Adipose tissue (tissue), 3 donors: ENCODE results near the gene BCAS3. TPM values are rescaled to one million over a fixed set of nuclear protein-coding genes. Genes with fewer than 3 reads are reported as not detected.
"Not testable (repeated sequence)": the region's sequence is repeated elsewhere in the genome, so short reads cannot be mapped to it uniquely, and the experiment has no call there.

ENCODE experiments used
- H3K27ac ChIP-seq: one replicate; pipeline ENCODE4 v1.5.1; 2013; ENCODE audit warnings: low read depth, low read length
- WGBS, 3 donors: extraction: QIAGEN DNeasy Blood & Tissue Kit; methylation state at CpG; one replicate each; pipeline ENCODE4 v1.1.7; 2013; 5-methylcytosine and 5-hydroxymethylcytosine counted together
- polyA plus RNA-seq, 3 donors: library from polyadenylated mRNA; stranded (reverse); fragments of 200-250 nt; gene quantifications; one replicate each; pipeline ENCODE4 v1.2.3, GENCODE V29; 2013
- donor health status: healthy with polysubstance abuse.
- donor health status: Bipolar disorder and iron deficiency.
- donor health status: healthy.

BCAS3 gene
- polyA plus RNA-seq, 3 donors: 5.2 to 8.5 (median 5.4) TPM

GRCh38 chr17:61144617-61145564 is 467.2 kb downstream of the BCAS3 start:
- 35 to 70% (median 37%) methylated on average over 11 of the region's 11 CpGs for WGBS, 3 donors
- H3K27ac ChIP-seq: no peak overlapping the region

GRCh38 chr17:61146833-61147232 is 469.2 kb downstream of the BCAS3 start:
- H3K27ac ChIP-seq: not testable (repeated sequence)
- 97 to 99% (median 99%) methylated on average over 8 of the region's 8 CpGs for WGBS, 3 donors

- no peak overlapping the region for H3K27ac ChIP-seq
- 77 to 89% (median 81%) methylated on average over 6 of the region's 6 CpGs for WGBS, 3 donors
These were observed 471.6 kb downstream of the BCAS3 start for GRCh38 chr17:61149106-61149825.

- WGBS, 3 donors: 80 to 93% (median 86%) methylated on average over 2 of the region's 2 CpGs
- no peak overlapping the region for H3K27ac ChIP-seq
These were observed 472.3 kb downstream of the BCAS3 start for GRCh38 chr17:61149862-61150362.

GRCh38 chr17:61150686-61151299 is 473.1 kb downstream of the BCAS3 start:
- 74 to 95% (median 85%) methylated on average over 3 of the region's 3 CpGs for WGBS, 3 donors
- no peak overlapping the region for H3K27ac ChIP-seq

GRCh38 chr17:61152898-61153297 is 475.2 kb downstream of the BCAS3 start:
- H3K27ac ChIP-seq: no peak overlapping the region
- WGBS, 3 donors: 91 to 97% (median 91%) methylated on average over 1 of the region's 1 CpG

- 86 to 93% (median 92%) methylated on average over 4 of the region's 4 CpGs for WGBS, 3 donors
- no peak overlapping the region for H3K27ac ChIP-seq
These were observed 478.1 kb downstream of the BCAS3 start for GRCh38 chr17:61155590-61156237.

- no peak overlapping the region for H3K27ac ChIP-seq
These were observed 479.7 kb downstream of the BCAS3 start for GRCh38 chr17:61157246-61157886.

GRCh38 chr17:61158376-61158775 is 480.7 kb downstream of the BCAS3 start:
- no peak overlapping the region for H3K27ac ChIP-seq
- 77 to 90% (median 85%) methylated on average over 3 of the region's 3 CpGs for WGBS, 3 donors

More at GRCh38 chr17:61157246-61157886, 479.7 kb downstream of the BCAS3 start:
- 37 to 71% (median 46%) methylated on average over 7 of the region's 7 CpGs for WGBS, 3 donors

- 66 to 93% (median 92%) methylated on average over 1 of the region's 1 CpG for WGBS, 3 donors
- H3K27ac ChIP-seq: no peak overlapping the region
These were observed 481.7 kb downstream of the BCAS3 start for GRCh38 chr17:61159221-61159814.

- no peak overlapping the region for H3K27ac ChIP-seq
- 98 to 99% (median 98%) methylated on average over 4 of the region's 4 CpGs for WGBS, 3 donors
These were observed 482.6 kb downstream of the BCAS3 start for GRCh38 chr17:61160204-61160603.

GRCh38 chr17:61160789-61161445 is 483.3 kb downstream of the BCAS3 start:
- WGBS, 3 donors: 56 to 80% (median 79%) methylated on average over 2 of the region's 2 CpGs
- H3K27ac ChIP-seq: no peak overlapping the region

- WGBS, 3 donors: 91 to 95% (median 94%) methylated on average over 9 of the region's 9 CpGs
These were observed 484.0 kb downstream of the BCAS3 start for GRCh38 chr17:61161615-61162134.

GRCh38 chr17:61164517-61164916 is 486.9 kb downstream of the BCAS3 start:
- WGBS, 3 donors: 97 to 100% (median 100%) methylated on average over 3 of the region's 3 CpGs
- no peak overlapping the region for H3K27ac ChIP-seq

More at GRCh38 chr17:61161615-61162134, 484.0 kb downstream of the BCAS3 start:
- no peak overlapping the region for H3K27ac ChIP-seq

GRCh38 chr17:61167075-61167474 is 489.4 kb downstream of the BCAS3 start:
- WGBS, 3 donors: 49 to 64% (median 57%) methylated on average over 1 of the region's 1 CpG

GRCh38 chr17:61168506-61168905 is 490.9 kb downstream of the BCAS3 start:
- H3K27ac ChIP-seq: no peak overlapping the region
- WGBS, 3 donors: 39 to 96% (median 91%) methylated on average over 2 of the region's 2 CpGs

More at GRCh38 chr17:61167075-61167474, 489.4 kb downstream of the BCAS3 start:
- H3K27ac ChIP-seq: no peak overlapping the region

GRCh38 chr17:61174310-61174709 is 496.7 kb downstream of the BCAS3 start:
- 76 to 91% (median 90%) methylated on average over 1 of the region's 1 CpG for WGBS, 3 donors
- H3K27ac ChIP-seq: no peak overlapping the region
